Measurements from ENCODE around the gene PAX2. TPM values are rescaled to one million over a fixed set of nuclear protein-coding genes. Genes with fewer than 3 reads are reported as not detected.

PAX2 gene
- total RNA-seq, 1 donor from 2014 or later = 0.23 TPM

DNA sequence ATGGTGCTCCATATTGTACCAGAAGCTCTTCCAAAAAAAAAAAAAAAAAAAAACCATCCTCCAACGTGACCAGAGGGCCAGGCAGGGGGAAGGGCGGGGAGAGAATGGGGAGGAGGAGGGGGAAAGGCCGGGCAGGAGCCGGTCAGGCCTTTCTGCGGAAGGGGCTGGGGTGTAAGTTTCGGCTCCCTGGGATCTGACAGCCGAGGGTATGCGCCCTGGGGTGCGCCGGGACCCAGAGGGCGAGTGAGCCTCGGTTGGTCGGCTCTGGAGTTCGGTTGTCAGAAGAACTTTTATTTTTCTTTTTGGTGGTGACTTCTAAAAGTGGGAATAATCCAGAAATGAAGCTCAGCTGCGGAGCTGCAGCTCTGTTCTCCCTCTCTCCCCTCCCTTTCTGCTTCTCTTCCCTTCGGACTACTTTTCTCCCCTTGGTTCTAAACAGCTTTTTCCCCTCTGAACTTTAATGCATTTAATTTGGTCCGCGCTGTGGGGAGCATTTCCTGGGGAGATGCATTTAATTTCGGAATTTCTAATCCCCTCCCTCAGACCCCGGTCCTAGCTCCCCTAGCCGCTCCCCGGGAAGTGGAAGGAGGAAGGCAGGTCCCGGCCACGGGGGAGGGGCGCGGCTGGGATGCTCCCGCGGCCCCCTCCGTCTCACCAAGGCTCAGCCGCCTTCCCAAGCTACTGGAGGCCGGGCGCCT, 3.9 kb upstream of the PAX2 start:
- Histone ChIP-seq H3K9me3 (ENCODE audit: insufficient read depth, low read depth, low read length) (no peaks in the 10 kb centered on the region), H3K4me3 (ENCODE audit: insufficient read depth, low read depth, low read length) (no peak overlapping the region), H3K27ac (ENCODE audit: low read depth, low read length) (no peak overlapping the region), H3K4me2 (ENCODE audit: low read length) (no peak overlapping the region), H4K20me1 (ENCODE audit: insufficient read depth, low read length) (peaks cover 16% of the 10 kb centered on the region), H2AFZ (ENCODE audit: low read depth, low read length) (no peak overlapping the region), H3K36me3 (ENCODE audit: insufficient read depth, low read length) (no peaks in the 10 kb centered on the region), H3K9ac (ENCODE audit: low read length) (no peak overlapping the region), H3K79me2 (ENCODE audit: insufficient read depth, low read length) (no peaks in the 10 kb centered on the region), H3K4me1 (ENCODE audit: insufficient read depth, low read length) (no peaks in the 10 kb centered on the region), H3K27me3 (ENCODE audit: insufficient read depth, low read length) (peaks cover 86% of the 10 kb centered on the region)
- Mint-ChIP-seq H3K4me3 (ENCODE audit: unreplicated experiment) (no peak overlapping the region), H3K27me3 (ENCODE audit: low read depth, unreplicated experiment) (peaks cover 87% of the 10 kb centered on the region), H3K9me3 (ENCODE audit: unreplicated experiment) (peaks cover 3% of the 10 kb centered on the region), H3K36me3 (ENCODE audit: low read depth, unreplicated experiment) (peaks cover 3% of the 10 kb centered on the region), H3K4me1 (ENCODE audit: low read depth, unreplicated experiment) (peaks cover 2% of the 10 kb centered on the region), H3K27ac (ENCODE audit: unreplicated experiment) (no peak overlapping the region)
- TF ChIP-seq CTCF (IDR thresholded peaks at IDR 0.05; ENCODE audit: insufficient read depth, low read depth, low read length) = no peak
- no peak for TF ChIP-seq EZH2 (IDR thresholded peaks at IDR 0.05; ENCODE audit: insufficient read depth, low read length)
- DNase-seq (ENCODE audit: low read depth) (no peak), FAIRE-seq (no peak)

- H3K9ac ChIP-seq (ENCODE audit: low read length) = no peak overlapping the region
- H3K27me3 Mint-ChIP-seq (ENCODE audit: low read depth, unreplicated experiment) = peaks cover 87% of the 10 kb centered on the region
- H3K27ac Mint-ChIP-seq (ENCODE audit: unreplicated experiment) = peak overlapping the region; percentile 18
- peaks cover 5% of the 10 kb centered on the region for H3K9me3 Mint-ChIP-seq (ENCODE audit: unreplicated experiment)
- no peak overlapping the region for H3K4me3 ChIP-seq (ENCODE audit: insufficient read depth, low read depth, low read length)
- FAIRE-seq (no peak), DNase-seq (ENCODE audit: low read depth) (no peak)
- peaks cover 18% of the 10 kb centered on the region for H4K20me1 ChIP-seq (ENCODE audit: insufficient read depth, low read length)
- H3K36me3 Mint-ChIP-seq (ENCODE audit: low read depth, unreplicated experiment) = peaks cover 3% of the 10 kb centered on the region
- H3K36me3 ChIP-seq (ENCODE audit: insufficient read depth, low read length) = no peaks in the 10 kb centered on the region
- no peaks in the 10 kb centered on the region for H3K4me1 ChIP-seq (ENCODE audit: insufficient read depth, low read length)
- H3K9me3 ChIP-seq (ENCODE audit: insufficient read depth, low read depth, low read length) = no peaks in the 10 kb centered on the region
- H3K79me2 ChIP-seq (ENCODE audit: insufficient read depth, low read length) = no peaks in the 10 kb centered on the region
- no peak overlapping the region for H3K4me2 ChIP-seq (ENCODE audit: low read length)
- no peak overlapping the region for H3K27ac ChIP-seq (ENCODE audit: low read depth, low read length)
- H3K27me3 ChIP-seq (ENCODE audit: insufficient read depth, low read length) = peaks cover 86% of the 10 kb centered on the region
- H2AFZ ChIP-seq (ENCODE audit: low read depth, low read length) = no peak overlapping the region
- H3K4me3 Mint-ChIP-seq (ENCODE audit: unreplicated experiment) = no peak overlapping the region
- H3K4me1 Mint-ChIP-seq (ENCODE audit: low read depth, unreplicated experiment) = peaks cover 2% of the 10 kb centered on the region
- TF ChIP-seq CTCF (IDR thresholded peaks at IDR 0.05; ENCODE audit: insufficient read depth, low read depth, low read length) (no peak), EZH2 (IDR thresholded peaks at IDR 0.05; ENCODE audit: insufficient read depth, low read length) (peak; percentile 96)
Observed at GRCh38 chr10:100742076-100742771, 3.2 kb upstream of the PAX2 start.

GRCh38 chr10:100742936-100743335, 2.4 kb upstream of the PAX2 start:
- no peak for TF ChIP-seq CTCF (IDR thresholded peaks at IDR 0.05; ENCODE audit: insufficient read depth, low read depth, low read length)
- no peak for TF ChIP-seq EZH2 (IDR thresholded peaks at IDR 0.05; ENCODE audit: insufficient read depth, low read length)
- H2AFZ ChIP-seq (ENCODE audit: low read depth, low read length) = no peak overlapping the region
- peak overlapping the region; percentile 72 for H3K27ac Mint-ChIP-seq (ENCODE audit: unreplicated experiment)
- DNase-seq (ENCODE audit: low read depth) (no peak), FAIRE-seq (no peak)
- no peaks in the 10 kb centered on the region for H3K4me1 ChIP-seq (ENCODE audit: insufficient read depth, low read length)
- H3K9me3 ChIP-seq (ENCODE audit: insufficient read depth, low read depth, low read length) = no peaks in the 10 kb centered on the region
- no peaks in the 10 kb centered on the region for H3K79me2 ChIP-seq (ENCODE audit: insufficient read depth, low read length)
- H3K36me3 ChIP-seq (ENCODE audit: insufficient read depth, low read length) = no peaks in the 10 kb centered on the region
- peaks cover 86% of the 10 kb centered on the region for H3K27me3 Mint-ChIP-seq (ENCODE audit: low read depth, unreplicated experiment)
- H3K36me3 Mint-ChIP-seq (ENCODE audit: low read depth, unreplicated experiment) = peaks cover 3% of the 10 kb centered on the region
- peaks cover 3% of the 10 kb centered on the region for H3K4me1 Mint-ChIP-seq (ENCODE audit: low read depth, unreplicated experiment)
- H3K9ac ChIP-seq (ENCODE audit: low read length) = no peak overlapping the region
- H3K9me3 Mint-ChIP-seq (ENCODE audit: unreplicated experiment) = peaks cover 5% of the 10 kb centered on the region
- no peak overlapping the region for H3K27ac ChIP-seq (ENCODE audit: low read depth, low read length)
- H4K20me1 ChIP-seq (ENCODE audit: insufficient read depth, low read length) = peaks cover 18% of the 10 kb centered on the region
- H3K4me2 ChIP-seq (ENCODE audit: low read length) = no peak overlapping the region
- H3K27me3 ChIP-seq (ENCODE audit: insufficient read depth, low read length) = peaks cover 85% of the 10 kb centered on the region
- H3K4me3 Mint-ChIP-seq (ENCODE audit: unreplicated experiment) = no peak overlapping the region
- H3K4me3 ChIP-seq (ENCODE audit: insufficient read depth, low read depth, low read length) = no peak overlapping the region

All from astrocyte (in vitro differentiated cells and primary cell).